Stromal cell of bone marrow (primary cell): Measurements from ENCODE around the gene VPS26B.
"Not testable (repeated sequence)": the region's sequence is repeated elsewhere in the genome, so short reads cannot be mapped to it uniquely, and the experiment has no call there.

Experiments used
- DNase-seq: peaks from one replicate; pipeline ENCODE4 v3.0.0-alpha.2; 2012; ENCODE audit warnings: low read depth

The VPS26B gene

DNA sequence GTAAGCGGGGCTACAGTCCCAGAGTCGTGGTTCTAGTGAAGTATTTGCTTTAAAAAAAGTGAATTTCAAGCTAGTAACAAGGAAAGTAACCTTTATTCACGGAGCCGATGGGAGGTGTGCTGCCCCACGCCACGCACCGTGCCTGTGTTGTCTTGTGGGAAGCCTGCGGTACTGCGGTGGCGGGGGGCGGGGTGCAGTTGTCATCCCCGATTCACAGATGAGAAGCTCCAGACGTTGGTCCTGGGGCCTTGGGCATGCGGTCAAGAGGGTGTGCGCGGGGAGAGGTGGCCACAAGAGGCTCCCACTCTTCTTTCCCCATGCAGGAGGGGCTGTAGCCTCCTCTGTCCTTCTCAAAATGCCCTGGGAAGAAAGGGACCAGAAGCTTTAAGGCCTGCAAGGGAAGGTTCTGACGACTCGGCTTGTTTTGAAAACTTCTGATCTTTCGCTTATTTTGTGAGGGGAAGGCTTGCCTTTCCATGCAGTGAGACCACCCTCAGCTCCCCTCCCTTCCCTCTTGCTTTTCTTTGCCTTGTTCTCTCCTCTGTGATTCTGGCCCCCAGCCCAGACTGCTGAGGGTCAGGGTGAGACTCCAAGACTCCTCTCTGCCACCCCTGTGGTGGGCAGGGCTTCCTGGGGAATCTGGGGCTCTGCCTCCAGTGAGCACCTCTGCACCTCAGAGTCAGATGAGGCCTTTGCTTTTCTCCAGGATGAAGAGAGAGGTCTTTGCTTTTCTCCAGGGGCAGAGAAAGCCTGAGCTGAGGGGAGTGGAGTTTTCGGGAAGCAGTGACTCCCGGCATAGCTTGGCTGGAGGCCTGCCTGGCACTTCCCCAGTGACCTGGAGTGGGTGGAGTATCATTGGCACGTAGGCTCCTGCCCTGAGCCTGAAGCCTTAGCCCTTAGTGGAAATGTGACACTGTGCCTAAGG is 57.9 kb downstream of the VPS26B start:
- no peak for DNase-seq

DNA sequence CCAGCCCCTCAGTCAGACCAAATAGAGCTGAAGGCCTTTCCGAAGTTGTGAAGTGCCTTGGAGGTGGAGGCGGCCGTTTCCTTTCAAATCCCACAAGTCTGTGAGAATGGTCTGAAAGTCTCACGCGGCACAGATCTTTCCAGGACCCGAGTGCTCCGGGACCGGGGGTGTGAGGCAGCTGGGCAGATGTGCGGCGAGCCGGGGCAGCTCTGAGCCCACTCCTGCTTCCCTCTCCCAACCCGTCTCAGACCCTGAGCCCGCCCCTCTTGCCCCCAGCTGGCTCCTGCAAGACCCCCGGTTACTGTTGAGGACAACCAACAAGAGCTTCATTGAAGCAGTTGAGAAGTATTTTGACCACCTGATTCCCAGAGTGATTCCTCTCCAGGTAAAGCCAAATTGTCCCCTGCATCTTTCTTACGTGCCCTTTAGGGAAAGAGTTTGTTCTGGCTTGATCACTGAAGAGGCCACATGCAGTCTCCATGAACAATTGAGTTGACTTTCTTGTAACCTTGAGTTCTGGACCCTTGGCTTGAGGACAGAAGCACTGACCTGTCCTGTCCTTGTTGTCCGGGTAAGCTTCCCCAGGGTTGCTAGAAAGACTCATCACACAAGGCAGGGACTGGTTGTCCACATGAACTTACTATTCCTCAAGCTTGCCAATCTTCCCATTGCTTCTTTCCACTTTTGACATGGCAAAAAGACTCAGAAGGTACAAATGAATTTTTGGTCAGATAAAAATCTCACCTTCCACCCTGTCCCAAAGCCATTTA is 59.2 kb downstream of the VPS26B start:
- no peak for DNase-seq

DNA sequence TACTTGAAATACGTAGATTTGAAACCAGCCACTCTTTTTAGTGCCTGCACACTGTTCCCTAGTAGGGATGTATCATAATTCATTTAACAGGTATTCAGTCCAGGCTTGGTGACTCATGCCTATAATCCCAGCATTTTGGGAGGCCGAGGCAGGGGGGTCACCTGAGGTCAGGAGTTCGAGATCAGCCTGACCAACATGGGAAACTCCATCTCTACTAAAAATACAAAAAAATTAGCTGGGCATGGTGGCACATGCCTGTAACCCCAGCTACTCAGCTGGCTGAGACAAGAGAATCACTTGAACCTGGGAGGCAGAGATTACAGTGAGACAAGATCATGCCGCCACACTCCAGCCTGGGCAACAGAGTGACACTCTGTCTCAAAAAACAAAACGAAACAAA is 59.9 kb downstream of the VPS26B start:
- not testable (repeated sequence) for DNase-seq

DNA sequence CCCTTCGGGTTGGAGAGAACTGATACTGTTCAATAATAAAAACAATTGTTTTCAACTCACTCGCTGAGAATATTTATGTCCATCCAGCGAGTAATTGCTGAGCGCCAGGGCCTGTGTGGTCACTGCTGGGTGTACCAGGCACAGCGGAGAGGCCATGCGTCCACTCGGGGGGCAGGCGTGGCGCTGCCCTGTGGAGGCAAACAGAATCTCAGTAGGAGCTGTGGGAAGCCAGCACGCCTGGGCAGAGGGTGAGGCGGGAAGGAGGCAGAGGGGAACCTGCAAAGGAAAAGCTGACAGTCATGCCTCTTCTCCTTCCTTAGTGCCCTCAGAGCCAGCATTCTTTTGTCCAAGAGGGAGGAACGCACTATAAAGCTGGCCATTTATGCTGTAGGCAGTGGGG is 63.1 kb downstream of the VPS26B start:
- no peak for DNase-seq

- no peak for DNase-seq
Observed at GRCh38 chr11:134288486-134288885, 64.0 kb downstream of the VPS26B start.

- DNase-seq = no peak
Observed at GRCh38 chr11:134289167-134289566, 64.7 kb downstream of the VPS26B start.

DNA sequence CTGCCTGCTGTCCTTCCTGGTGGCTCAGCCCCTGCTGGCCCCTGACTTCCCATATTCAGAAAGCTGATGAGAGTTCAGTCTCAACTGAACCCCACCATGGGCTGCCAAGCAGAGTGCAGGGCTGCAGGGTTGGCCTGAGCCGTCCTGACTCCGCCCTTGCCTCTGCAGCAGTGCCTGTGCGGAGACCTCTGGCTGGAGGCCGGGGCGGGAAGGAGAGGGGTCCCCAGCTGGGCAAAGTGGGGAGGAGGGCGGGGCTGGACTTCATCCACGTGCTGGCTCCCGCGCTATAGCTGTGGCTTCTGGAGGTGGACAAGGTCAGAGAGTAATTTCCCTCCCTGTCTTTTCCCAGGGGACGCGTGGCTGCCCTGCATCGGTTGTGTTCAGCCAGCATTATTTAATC is 65.3 kb downstream of the VPS26B start:
- DNase-seq = no peak

GRCh38 chr11:134290646-134291045 is 66.2 kb downstream of the VPS26B start:
- DNase-seq = no peak

DNA sequence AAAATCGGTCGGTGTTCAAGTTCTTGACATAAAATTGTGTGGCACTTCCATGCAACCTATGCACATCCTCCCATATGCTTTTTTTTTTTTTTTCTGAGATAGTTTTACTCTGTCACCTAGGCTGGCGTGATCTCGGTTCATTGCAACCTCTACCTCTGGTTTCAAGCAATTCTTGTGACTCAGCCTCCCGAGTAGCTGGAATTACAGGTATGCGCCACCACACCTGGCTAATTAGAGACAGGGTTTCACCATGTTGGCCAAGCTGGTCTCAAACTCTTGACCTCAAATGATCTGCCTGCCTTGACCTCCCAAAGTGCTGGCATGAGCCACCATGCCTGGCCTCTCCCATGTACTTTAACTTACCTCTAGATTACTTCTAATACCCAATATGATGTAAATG is 66.7 kb downstream of the VPS26B start:
- DNase-seq = no peak

GRCh38 chr11:134292661-134293060 is 68.2 kb downstream of the VPS26B start:
- no peak for DNase-seq

DNA sequence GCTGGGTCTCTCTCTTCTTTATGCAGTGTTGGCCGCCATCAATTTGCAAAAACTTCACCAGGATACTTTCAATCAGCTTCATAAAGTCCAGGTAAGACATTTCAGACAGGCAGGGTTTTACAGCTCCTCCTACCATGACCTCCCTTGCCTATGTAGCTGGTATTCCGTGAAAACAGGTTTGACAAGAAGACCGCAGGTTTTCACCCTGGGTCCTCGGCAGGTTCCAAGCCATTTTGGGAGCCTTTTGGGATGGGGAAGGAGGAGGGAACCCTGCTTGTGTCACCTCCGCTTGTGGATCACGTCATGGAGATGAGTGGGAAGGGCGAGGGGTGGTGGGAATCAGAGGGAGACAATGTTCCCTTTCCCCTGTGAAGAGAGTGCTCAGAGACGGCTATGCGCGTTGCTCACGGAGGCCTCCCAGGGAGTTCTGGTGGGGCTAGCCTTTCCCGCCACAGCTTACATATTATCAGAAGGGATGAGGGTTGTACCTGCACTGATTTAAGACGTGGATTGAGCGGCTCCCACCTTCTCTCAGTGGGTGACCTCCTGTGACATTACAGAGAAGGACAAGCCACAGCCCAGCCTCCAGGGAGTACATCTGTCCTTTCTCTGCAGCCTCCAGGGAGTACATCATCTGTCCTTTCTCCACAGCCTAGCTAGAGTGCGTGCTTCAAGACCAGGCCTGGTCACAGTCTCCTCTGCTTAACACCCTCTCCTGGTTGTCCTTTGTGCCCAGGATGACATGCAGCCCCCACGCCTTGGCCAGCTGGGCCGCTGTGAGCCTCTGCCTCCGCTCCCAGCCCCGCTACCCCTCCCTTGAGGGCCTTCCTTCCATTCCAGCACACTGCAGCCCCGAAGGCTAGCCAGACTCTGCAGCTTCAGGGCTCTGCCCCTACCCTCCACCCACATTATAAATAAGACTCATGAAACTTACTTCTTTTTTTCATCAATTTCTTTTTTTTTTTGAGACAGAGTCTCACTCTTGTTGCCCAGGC is 68.9 kb downstream of the VPS26B start:
- no peak for DNase-seq

DNA sequence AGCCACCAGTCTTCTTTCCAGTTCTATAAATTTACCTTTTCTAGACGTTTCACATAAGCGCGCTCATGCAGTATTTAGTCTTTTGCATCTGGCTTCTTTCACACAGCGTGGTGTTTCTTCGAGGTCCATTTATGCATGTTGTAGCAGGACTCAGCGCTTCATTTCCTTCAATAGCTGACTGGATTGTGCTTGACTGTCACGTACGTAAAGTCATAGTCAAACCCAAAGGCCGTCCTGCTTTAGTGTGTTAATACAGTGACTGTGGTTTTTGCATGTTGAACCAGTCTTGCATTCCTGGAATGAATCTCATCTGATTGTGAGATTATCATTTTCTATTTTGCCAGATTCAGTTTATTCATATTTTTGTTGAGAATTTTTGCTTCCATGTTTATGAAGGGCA is 70.2 kb downstream of the VPS26B start:
- no peak for DNase-seq
